ENCODE data around the gene S100A14.
"Not testable (repeated sequence)": the region's sequence is repeated elsewhere in the genome, so short reads cannot be mapped to it uniquely, and the experiment has no call there.

S100A14 gene

DNA sequence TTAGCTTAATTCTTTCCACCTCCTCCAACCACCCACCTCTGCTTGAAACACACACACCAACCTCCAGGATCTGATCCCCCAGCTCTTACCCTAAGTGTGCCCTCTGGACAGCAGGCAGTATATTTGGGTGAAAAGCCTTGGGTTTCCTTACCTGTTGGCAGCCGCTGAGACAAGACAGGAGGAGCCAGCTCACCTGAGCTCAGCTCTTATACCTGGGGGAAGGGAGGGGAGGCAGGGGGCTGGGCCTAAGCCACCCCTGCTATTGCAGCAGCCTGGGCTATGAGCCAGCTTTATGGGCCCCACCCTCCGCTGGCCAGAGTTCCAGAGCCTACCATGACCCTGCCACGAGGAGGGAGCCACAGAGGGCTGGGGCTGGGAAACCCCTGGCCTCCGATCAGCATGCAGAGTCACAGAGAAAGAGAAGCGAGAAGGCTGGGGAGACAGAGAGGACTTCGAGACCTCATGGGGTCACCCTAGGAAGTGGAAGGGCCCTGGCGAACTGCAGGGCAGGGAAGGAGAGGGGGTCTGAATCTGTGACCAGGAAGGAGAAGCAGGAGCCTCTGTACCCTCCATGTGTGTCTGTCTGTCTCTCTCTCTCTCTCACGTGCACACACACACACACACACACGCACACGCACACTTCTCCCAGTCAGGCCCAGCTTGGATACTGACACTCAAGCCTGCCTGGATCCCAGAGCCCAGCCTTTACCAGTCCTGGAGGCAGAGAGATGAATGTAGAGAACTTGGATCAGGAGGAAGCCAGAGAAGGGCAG, at the start of gene S100A14:
Gene S100A14 (minus strand): TSS at position 182 of the 773 bp plus-strand sequence. CDS start 467 bp downstream, outside the sequence.
- no peak for DNase-seq

DNA sequence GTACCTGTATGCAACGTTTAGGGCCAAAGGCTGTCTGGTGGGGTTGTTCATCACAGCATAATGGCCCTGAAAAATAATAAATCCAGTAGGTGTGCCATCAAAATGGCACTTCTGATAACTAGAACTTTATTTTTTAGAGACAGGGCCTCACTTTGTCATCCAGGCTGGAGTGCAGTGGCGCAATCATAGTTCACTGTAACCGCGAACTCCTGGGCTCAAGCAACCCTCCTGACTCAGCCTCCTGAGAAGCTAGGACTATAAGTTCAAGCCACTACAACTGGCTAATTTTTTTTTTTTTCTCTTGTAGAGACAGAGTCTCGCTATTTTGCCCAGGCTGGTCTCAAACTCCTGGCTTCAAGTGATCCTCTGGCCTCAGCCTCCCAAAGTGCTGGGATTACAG, 47.1 kb upstream of the S100A14 start:
- no peak for DNase-seq

DNA sequence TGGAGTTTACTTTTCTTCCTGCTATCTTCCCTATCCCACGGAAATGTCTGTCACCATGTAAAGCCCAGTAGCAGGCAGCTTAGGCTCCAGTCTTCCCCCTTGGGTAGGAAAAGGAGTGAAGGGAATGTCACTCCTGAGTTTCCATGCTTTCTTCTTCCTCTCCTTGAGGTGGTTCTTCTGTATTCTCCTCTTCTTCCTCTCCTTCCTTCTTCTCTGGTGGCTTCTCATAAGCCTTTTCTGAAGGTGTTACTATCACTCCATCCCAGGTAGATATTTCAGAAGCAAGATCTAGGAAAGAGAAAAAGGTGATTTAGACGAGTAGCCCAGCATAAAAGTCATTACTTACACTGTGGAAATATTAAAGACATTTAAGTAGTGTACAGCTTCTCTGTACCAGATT, 46.1 kb upstream of the S100A14 start:
- no peak for DNase-seq

DNA sequence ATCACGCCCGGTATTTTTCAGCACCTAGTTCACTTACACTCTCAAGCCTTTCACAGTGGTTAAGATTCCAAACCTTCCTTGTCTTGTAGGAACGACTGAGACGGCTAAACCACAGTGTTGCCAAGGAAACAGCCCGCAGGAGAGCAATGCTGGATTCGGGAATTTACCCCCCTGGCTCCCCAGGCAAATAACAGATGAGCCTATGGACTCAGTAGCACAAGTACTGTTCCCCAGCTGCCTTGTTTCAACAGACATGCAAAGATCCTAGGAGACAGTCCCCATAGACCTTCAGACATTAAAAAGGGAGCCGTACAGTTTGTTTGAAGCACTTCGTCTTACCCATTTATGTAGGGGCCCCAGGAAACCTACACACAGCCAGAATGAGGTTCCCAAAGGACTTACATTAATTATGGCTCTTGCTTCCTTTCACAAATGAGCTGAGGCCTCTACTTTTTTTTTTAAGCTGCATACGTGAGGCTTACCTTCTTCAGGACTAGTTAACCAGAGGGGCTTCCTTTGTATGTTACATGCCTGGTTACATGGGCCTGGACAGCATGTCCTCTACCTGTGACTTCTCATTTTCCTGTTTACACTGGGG, 45.1 kb upstream of the S100A14 start:
- DNase-seq: no peak

DNA sequence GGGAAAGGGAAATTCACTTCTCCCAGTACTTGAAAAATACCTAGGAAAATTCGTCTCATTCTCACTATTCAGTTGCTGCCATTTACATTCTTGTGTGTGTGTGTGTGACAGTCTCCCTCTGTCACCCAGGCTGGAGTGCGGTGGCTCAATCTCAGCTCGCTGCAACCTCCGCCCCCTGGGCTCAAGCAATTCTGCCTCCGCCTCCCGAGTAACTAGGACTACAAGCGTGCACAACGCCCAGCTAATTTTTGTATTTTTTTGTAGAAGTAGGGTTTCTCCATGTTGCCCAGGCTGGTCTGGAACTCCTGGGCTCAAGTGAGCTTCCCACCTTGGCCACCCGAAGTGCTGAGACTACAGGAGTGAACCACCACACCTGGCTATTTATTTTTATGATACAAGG, 43.5 kb upstream of the S100A14 start:
- no peak for DNase-seq

DNA sequence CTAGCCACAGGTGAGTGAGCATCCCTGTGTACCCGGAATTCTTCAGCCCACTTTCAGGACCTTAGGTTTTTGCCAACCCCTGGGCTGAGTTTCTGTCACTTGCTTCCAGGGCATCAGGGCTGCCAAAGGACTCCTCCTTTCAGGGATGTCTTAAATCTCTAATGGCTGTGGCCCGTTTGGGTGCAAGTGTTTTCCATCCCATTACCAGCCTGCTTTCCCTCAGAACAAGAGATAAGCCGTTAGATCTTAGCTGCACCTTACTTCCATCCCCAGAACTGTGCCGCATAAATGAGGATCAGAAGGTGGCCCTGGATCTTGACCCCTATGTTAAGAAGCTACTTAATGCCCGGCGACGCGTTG, 43.0 kb upstream of the S100A14 start:
- no peak for DNase-seq

DNA sequence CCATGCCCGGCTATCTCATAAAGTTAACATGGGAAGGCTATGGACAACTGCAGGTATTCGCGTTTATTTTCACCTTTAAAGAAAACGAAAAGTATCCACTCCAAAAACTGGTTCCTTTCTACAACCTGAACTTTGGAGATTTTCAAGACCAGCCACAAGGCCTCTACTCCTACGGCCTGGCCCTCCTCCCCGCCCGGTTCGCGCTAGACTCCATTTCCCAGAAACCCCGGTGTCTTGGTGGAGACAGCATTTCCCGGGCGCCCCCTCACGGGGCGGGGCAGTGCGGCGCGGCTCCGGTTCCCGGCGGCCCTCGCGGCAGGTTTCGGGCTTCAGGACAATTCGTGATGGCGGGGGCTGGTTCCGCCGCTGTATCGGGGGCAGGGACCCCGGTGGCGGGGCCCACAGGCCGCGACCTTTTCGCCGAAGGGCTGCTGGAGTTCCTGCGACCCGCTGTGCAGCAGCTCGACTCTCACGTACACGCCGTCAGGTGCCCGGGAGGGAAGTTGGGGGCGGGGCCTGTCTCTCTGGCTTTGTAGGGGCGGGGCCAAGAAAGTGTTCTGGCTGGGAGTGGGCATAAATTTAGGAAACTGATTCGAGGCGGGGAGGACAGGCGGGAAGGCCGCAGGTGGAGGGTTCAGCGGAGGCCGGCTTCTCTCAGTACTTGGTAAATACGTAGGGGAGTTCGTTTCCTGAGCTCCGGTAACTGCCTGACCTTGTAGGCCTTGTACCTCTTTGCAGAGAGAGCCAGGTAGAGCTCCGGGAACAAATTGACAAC, 42.5 kb upstream of the S100A14 start, which contains the start of gene SNAPIN:
Gene SNAPIN (plus strand): TSS at position 304 of the 775 bp plus-strand sequence. CDS start 41 bp downstream, at position 345.
- DNase-seq: peak; percentile 93

DNA sequence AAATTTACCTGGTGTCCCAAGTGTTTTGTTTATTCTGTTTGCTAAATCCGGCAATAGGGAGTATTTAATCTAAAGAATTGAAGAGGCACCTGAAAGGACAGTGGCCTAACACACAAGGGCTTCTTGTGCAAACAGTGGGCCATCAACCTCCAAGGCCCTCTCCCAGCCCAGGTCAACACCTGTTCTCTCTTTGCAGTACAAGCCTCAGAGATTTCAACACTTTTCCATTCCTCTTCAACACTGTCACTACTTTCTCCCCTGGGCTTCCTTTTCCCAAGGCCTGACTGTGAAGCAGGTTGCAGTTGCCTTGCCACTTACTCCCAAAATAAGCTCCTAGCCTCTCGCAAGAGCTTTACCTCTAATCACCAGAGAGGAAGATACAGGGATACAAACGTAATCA, 39.2 kb upstream of the S100A14 start:
- DNase-seq: no peak

DNA sequence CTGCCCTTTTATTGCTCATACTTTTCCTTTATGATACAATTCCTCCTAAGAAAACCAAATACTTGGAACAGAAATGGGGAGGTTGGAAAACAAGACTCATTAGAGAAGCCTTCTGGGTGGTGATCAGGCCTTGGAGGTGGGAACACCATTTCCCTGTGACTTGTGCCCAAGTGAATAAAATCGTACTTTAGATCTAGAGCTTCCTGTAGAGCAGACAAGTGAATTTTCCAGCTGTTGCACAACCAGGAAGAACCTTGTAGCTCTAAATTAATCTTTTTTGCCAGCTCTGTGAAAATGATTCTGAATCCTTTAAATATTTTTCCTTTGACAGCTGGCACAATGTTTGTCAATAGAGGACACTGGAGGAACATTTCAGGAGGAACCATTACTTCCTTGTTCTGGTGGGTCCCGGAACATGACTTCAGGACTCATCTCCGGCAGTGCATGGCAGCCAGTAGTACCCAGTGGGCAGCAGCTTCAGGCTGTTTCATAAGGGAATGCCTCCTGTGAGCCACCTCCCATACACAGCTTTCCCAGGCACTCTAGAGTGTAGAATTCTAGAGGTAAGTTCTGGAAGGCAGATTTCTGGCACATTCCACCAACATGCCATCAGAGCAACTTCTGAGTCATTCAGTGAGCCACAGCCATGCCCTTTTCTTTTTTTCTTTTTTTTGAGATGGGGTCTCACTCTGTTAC, 36.8 kb upstream of the S100A14 start:
- no peak for DNase-seq

DNA sequence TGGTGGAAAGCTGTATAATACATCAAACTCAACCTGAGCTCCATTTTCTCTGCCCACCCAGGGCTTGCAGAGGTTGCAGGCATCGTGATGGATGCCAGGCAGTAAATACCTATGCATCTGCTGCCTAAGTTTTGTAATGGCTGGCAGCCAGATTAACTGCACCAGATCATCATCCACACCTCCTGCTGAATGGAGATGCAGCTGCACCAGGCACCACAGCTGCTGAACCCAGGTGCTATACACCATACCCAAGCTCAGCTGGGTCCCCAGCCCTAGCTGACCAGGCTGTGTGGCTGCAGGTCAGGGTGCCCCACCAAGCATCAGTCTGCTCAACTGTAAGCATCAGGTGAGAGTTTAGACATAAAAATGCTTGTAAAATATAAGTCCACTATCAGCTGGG, 35.6 kb upstream of the S100A14 start:
- no peak for DNase-seq

DNA sequence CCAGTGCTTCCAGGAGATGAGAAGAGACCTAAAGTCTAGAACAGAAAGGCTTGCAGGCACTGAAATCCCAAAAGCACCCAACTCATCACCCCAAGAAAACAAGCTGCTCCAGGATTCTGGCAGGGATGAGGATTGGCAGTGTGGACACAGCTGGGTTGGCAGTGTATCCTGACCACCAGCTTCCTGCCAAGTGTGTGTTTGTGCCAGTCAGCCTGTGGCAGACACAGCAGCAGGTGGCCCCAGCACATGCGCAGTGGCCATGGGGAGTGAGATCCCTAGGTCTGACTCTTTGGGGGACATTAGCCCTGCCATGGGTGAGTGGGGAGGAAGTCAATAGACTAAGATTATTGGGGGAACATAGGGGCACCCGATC, 33.7 kb upstream of the S100A14 start:
- DNase-seq: no peak

DNA sequence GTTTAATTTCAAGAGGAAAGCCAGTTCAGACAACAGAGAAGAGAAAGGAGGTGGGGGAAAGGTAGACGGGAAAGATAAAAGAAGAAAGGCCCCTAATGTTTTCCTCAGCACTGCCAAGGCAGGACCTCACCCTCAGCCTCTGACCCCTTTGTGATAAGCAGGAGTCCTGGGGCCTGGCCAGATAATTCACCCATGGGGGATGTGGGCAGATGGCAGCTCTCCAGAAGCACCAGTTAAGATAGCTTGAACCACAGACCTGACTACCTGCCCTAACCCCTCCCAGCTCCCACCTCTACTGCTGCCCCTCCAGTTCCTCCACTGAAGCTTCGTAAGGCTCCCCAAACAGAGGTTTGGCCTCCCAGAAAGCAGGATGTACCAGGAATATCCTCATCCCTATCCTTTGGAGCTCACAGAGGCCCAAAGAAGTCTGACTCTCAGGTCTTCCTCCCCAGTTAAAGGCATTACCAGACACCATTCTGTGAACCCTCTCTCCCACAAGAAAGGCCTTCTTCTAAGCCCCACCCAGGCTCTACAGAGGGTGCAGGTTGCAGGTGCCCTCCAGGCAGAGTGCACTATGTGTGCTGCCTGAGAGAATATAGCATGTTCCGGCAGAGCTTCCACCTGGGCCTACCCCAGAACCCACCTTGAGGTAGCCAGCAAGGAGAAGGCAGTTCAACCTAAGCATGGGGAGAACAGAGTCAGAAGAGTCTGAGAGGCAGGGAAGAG, 33.2 kb upstream of the S100A14 start:
- no peak for DNase-seq

DNA sequence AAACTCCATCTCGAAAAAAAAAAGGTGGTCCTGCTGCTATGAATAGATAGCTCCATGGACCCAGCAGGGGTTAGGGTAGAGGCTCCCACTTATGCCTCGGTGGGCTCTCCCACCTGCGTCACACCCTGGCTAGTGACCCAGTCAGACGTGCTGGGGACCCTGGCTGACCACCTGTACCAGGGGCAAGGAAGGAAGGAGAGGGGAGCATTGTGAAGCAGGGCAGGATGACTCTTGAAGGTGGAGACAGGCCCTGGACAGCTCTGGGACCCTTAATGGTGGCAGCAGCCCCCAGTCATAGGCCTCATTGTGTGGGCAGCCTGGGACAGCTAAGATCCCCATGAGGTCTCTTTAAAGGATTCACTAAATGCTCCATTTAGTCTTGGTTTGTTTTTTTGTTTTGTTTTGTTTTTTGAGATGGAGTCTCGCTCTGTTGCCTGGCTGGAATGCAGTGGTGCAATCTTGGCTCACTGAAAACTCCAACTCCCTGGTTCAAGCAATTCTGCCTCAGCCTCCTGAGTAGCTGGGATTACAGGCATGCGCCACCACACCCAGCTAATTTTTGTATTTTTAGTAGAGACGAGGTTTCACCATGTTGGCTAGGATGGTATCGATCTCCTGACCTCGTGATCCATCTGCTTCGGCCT, 32.0 kb upstream of the S100A14 start:
- no peak for DNase-seq

DNA sequence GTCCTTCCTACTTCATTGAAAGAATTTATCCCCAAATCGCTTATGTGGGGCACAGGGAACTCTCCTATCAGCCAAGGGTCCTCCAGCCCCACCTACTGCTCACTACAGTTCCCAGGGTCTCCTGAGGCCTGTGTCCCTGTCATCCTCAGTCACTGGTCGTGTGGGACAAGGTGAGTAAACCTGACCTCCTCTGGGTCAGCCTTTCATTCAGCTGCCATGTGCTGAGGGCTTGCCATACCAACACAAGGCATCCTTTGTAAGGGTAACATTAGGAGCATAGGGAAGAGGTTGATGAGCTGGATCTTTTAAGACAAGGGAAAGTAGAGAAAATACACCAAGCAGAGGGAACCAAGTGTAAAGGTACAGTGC, 31.2 kb upstream of the S100A14 start:
- DNase-seq: no peak

DNA sequence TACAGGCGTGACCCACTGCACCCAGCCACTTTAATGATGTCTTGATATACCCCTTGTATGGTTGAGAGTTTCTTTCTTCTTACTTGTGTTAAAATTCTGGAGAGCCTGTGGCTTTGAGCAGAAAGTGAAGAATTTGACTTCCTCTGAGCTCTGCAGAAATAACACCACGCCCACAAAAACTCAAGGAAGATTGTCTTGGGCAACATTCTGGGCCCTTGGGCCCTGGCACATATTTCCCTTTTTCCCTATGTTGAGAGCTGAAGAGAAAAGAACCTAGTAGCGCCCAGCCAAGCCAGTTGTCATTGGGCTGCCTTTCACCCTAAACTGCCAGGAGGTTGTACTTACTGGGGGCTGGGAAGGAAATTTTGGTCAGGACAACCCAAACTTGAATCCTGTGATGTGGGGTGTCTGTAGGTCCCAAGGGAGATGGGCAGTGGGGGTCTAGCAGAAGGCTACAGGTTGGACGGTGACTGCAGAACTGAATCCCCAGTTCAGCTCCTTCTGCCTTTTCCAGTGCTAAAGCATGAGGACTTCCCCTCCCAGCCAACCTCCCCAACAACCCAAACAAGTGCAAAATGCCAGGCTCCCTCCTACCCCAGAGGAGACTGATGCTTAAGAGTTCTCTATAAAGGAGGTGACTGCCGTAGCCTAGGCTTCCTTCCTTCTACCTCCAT, 30.7 kb upstream of the S100A14 start:
- DNase-seq: no peak

DNA sequence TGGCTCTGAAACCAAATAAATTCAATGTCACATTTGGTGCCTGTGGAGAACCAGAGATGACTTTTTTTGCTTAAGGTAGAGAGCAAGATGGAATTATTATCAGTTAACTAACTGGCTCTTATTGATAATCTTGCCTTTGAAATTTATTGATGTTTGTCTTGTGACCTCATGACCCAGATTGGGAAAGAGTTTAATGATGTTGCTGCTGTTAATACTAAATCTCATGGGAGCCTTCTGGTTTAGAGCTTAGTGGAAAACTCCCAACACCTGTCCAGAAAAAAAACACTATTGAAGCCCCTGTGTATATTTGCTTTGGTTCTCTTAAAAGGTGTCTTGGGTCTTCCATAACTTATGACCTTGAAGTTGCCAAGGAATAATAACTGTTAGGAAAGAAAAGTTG, 27.7 kb upstream of the S100A14 start:
- no peak for DNase-seq

DNA sequence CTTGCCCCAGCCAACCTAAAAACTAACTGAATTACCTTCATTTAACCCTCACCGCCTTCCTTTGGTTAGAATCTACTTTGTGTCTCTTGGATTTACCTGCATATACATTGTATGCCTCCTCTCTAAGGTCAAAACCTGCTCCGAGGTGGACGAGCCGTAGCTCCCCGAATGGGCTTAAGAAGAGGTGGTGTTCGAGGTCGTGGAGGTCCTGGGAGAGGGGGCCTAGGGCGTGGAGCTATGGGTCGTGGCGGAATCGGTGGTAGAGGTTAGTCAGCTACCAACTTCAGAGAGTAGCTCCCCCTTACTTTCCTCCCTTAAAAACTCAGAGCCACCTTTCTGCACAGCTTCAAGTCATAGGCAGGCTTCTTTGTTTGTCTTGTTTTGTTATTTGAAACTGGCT, 27.0 kb upstream of the S100A14 start:
- DNase-seq: no peak

DNA sequence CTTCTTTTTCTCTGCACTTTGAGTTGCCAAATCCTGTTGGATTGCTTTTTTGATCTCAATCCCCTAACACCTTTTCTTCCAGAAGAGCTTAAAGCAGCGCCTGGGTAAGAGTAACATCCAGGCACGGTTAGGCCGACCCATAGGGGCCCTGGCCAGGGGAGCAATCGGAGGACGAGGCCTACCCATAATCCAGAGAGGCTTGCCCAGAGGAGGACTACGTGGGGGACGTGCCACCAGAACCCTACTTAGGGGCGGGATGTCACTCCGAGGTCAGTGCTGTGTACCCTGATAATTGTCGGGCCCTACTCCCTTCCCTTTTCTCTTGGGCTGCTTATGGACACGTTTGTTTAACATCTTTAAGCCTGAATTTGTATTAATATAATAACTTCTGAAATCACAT, 26.0 kb upstream of the S100A14 start:
- DNase-seq: no peak

DNA sequence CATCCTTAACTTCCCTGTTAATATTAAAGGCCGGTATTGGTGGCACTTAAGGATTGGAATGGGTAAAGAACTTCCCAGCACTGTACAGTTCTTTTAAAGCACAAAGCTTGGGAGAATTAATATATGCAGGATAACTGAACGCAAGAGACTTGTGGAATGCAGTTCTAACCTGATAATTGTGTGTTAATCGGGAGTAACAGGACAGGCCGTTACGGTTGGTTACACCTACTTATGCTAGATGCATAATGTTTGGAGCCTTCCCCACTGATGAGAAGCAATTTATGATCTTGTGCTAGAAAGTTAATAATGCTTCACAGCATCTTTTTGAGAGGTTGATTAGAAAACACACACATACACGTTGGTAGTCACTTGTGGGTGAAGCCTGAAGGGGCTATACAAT, 24.7 kb upstream of the S100A14 start:
- DNase-seq: no peak

DNA sequence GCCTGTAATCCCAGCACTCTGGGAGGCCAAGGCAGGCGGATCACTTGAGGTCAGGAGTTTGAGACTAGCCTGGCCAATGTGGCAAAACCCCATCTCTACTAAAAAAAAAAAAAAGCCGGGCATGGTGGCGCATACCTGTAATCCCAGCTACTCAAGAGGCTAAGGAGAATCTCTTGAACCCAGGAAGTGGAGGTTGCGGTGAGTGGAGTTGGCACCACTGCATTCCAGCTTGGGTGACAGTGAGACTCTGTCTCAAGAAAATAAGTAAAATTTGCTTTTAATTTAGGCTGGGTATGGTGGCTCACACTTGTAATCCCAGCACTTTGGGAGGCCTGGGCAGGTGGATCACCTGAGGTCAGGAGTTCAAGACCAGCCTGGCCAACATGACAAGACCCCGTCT, 24.1 kb upstream of the S100A14 start:
- not testable (repeated sequence) for DNase-seq

DNA sequence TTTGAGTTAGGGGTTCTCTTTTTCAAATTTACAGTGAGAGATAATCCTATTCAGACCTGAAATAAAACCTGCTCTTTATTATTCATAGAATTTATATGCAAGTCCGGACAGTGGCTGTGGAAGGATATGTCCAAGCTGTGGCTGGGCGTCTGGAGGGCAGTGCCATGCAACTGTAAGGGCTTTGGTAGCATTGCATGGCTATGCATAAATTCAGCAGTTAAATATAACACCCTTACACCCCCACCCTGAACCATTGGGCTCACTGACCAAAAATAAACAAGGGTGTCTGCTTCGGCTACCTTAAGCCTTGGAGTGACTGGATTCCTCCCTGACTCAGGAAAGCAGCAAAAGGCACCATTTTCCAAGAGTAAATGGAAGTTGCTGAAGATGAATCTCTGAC, 23.2 kb upstream of the S100A14 start:
- no peak for DNase-seq

DNA sequence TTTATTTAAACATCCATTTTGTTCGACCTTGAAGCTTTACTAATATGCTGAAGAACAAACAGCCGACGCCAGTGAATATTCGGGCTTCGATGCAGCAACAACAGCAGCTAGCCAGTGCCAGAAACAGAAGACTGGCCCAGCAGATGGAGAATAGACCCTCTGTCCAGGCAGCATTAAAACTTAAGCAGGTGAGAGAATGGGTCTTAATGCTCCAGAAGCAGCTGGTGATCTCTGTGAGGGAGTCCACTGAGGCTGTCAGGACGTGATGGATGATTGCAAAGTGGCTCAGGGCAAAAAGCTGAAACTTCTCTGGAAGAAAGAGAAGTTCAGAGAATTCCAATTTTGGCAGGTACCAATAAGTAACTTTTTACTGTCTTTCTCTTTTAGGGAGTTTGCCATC, 22.1 kb upstream of the S100A14 start:
- no peak for DNase-seq

Data from activated CD4-positive, alpha-beta T cell treated with anti-CD3 and anti-CD28 coated beads, Interleukin-10, Interleukin-2, amounts not matched to agents 100 ng/mL and 50 ng/mL, durations not matched to agents 16 hours and 8 hours (primary cell).